HEK293 (cell line): ENCODE measurements around the gene PIGN.

Experiments
- MYNN ChIP-seq: fragments of 450-650 bp; formaldehyde crosslinking; IDR thresholded peaks from 2 replicates; pipeline ENCODE4 v1.5.1; 2016; ENCODE audit warnings: missing biosample characterization, missing genetic modification characterization, borderline replicate concordance
- OVOL3 ChIP-seq: fragments of 450-650 bp; formaldehyde crosslinking; IDR thresholded peaks from 2 replicates; pipeline ENCODE4 v1.5.1; 2016; ENCODE audit warnings: missing biosample characterization, missing genetic modification characterization
- ZNF426 ChIP-seq: fragments of 450-650 bp; formaldehyde crosslinking; IDR thresholded peaks from 2 replicates; pipeline ENCODE4 v1.5.1; 2017; ENCODE audit warnings: missing biosample characterization, missing genetic modification characterization, mild to moderate bottlenecking, inconsistent platforms, moderate library complexity
- ZNF561 ChIP-seq: fragments of 450-650 bp; IDR thresholded peaks from 2 replicates; pipeline ENCODE4 v1.5.1; 2018; ENCODE audit warnings: missing biosample characterization, missing genetic modification characterization, borderline replicate concordance
- ZNF664 ChIP-seq: fragments of 450-650 bp; formaldehyde crosslinking; IDR thresholded peaks from 2 replicates; pipeline ENCODE4 v1.5.1; 2016; ENCODE audit warnings: missing biosample characterization, missing genetic modification characterization
- ZSCAN30 ChIP-seq: fragments of 450-650 bp; IDR thresholded peaks from 2 replicates; pipeline ENCODE4 v1.5.1; 2018; ENCODE audit warnings: missing biosample characterization, mild to moderate bottlenecking, missing genetic modification characterization, moderate library complexity
- TF ChIP-seq, protein P1 (sequence below): fragments of 450-650 bp; formaldehyde crosslinking; IDR thresholded peaks from 2 replicates; pipeline ENCODE4 v1.5.1; 2016; ENCODE audit warnings: missing biosample characterization, missing genetic modification characterization
- TF ChIP-seq, protein P2 (sequence below): IDR thresholded peaks from 2 replicates; pipeline ENCODE4 v1.6.1; 2011; ENCODE audit warnings: mild to moderate bottlenecking, low read depth, low read length, borderline replicate concordance

DNA sequence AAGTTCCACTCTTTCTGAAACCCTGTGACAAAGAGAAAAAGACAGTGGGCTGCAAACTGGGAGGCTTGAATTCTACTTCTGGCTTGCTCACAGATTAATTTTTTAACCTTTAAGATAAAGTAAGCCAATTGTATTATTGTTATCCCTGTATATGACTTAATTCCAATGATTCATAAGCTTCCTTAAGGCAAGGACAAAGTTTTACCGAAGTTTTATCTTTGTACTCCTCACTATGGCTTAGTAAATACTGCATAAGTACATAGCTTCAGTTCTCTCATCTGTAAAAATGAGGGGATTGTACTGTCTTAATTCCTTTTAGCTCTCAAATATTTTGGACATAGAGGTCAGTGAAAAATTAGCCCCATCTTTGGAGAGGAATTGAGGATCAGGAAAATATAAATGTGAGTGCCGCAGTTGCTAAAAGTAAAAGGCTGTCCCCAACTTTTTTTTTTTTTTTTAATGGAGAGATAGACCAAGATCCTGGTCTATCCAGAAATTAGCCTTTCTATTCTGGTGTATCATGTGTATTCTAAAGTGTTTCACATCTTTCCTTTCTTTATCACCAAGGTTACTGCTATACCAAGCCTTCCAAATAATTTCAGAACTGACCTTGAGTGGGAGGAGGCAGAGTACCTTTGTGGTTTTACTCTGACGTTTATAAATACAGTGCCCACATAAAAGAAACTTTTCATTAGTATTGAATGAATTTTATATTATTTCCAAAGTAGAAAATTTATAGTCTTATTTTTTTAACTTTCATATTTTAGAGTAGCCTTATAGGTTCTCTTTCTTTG lies 13.5 kb upstream of the PIGN start:
- TF ChIP-seq ZNF561 (tag by site-specific recombination) (no peak), ZSCAN30 (tag by site-specific recombination) (no peak), ZNF426 (no peak), MYNN (no peak), ZNF664 (tag by site-specific recombination) (no peak), OVOL3 (tag by site-specific recombination) (no peak)
- TF ChIP-seq, protein P1, sequence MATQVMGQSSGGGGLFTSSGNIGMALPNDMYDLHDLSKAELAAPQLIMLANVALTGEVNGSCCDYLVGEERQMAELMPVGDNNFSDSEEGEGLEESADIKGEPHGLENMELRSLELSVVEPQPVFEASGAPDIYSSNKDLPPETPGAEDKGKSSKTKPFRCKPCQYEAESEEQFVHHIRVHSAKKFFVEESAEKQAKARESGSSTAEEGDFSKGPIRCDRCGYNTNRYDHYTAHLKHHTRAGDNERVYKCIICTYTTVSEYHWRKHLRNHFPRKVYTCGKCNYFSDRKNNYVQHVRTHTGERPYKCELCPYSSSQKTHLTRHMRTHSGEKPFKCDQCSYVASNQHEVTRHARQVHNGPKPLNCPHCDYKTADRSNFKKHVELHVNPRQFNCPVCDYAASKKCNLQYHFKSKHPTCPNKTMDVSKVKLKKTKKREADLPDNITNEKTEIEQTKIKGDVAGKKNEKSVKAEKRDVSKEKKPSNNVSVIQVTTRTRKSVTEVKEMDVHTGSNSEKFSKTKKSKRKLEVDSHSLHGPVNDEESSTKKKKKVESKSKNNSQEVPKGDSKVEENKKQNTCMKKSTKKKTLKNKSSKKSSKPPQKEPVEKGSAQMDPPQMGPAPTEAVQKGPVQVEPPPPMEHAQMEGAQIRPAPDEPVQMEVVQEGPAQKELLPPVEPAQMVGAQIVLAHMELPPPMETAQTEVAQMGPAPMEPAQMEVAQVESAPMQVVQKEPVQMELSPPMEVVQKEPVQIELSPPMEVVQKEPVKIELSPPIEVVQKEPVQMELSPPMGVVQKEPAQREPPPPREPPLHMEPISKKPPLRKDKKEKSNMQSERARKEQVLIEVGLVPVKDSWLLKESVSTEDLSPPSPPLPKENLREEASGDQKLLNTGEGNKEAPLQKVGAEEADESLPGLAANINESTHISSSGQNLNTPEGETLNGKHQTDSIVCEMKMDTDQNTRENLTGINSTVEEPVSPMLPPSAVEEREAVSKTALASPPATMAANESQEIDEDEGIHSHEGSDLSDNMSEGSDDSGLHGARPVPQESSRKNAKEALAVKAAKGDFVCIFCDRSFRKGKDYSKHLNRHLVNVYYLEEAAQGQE (tag by site-specific recombination) = no peak
- TF ChIP-seq, protein P2, sequence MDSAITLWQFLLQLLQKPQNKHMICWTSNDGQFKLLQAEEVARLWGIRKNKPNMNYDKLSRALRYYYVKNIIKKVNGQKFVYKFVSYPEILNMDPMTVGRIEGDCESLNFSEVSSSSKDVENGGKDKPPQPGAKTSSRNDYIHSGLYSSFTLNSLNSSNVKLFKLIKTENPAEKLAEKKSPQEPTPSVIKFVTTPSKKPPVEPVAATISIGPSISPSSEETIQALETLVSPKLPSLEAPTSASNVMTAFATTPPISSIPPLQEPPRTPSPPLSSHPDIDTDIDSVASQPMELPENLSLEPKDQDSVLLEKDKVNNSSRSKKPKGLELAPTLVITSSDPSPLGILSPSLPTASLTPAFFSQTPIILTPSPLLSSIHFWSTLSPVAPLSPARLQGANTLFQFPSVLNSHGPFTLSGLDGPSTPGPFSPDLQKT = no peak
